ENCODE measurements around the gene PKN1.

GRCh38 chr19:14519860-14520407 is 86.8 kb downstream of the PKN1 start:
- TF ChIP-seq CTCF (conservative IDR thresholded peaks at IDR 0.05 in 1 of 2, IDR thresholded peaks at IDR 0.05 in 1 of 2; ENCODE audit: extremely low read depth in 1 of 2, insufficient read depth in 1 of 2, low read depth in 1 of 2, low read length in 2 of 2), result no peak
- no peak for TF ChIP-seq EZH2 (IDR thresholded peaks at IDR 0.05; ENCODE audit: borderline replicate concordance, low read length)
